Putamen (tissue), 1 donor: ENCODE results near the gene SPHK2.

Experiments
- DNase-seq: peaks from one replicate; pipeline ENCODE4 v3.0.0-alpha.2; 2016; ENCODE audit warnings: low spot score

Gene SPHK2

GRCh38 chr19:48603850-48604249 lies 15.5 kb upstream of the SPHK2 start:
- DNase-seq = no peak

DNA sequence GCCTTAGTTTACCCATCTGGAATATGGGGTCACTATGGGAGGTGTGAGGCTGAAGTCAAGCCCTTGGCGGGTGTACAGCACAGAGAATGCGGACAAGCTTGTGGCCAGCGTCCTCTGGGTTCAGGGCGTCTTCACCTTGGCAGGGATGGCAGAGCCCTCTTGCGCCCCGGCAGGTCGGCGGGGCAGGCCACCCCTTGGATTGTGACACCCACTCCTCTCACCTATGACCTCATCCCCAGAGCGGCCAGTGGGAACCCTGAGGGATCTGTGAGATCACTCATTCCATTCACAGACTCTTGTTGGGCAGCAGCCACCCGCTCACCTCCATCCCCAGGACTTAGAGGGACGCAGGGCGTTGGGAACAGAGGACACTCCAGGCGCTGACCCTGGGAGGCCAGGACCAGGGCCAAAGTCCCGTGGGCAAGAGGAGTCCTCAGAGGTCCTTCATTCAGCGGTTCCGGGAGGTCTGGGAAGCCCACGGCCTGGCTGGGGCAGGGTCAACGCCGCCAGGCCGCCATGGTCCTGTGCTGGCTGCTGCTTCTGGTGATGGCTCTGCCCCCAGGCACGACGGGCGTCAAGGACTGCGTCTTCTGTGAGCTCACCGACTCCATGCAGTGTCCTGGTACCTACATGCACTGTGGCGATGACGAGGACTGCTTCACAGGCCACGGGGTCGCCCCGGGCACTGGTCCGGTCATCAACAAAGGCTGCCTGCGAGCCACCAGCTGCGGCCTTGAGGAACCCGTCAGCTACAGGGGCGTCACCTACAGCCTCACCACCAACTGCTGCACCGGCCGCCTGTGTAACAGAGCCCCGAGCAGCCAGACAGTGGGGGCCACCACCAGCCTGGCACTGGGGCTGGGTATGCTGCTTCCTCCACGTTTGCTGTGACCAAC lies 12.6 kb upstream of the SPHK2 start, which contains the start of gene SPACA4:
Gene SPACA4, plus strand, starts transcription at position 280 of the 896 bp plus-strand sequence. Its CDS starts 237 bp downstream, at position 517.
- DNase-seq = no peak

GRCh38 chr19:48607359-48607755 lies 11.9 kb upstream of the SPHK2 start:
- DNase-seq = no peak

DNA sequence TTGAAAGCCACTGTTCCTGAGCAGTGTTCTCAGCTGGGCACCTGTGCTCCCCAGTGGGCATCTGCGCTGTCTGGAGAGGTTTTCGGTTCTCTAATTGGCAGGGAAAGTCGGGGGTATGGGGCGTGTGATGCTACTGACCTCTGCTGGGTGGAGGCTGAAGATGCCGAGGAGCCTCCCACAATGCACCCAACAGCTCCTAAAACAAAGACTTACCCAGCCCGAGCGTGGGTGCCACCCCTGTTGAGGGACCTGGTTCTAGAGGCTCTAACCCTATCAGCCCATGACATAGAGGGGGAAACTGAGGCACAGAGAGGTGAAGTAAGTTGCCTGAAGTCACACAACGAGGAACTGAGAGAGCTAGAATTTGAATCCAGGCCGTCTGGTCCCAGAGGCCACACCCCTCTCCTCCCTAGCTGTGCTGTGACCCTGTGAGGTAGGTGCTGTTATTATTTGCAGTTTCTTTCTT lies 10.5 kb upstream of the SPHK2 start:
- DNase-seq = no peak

DNA sequence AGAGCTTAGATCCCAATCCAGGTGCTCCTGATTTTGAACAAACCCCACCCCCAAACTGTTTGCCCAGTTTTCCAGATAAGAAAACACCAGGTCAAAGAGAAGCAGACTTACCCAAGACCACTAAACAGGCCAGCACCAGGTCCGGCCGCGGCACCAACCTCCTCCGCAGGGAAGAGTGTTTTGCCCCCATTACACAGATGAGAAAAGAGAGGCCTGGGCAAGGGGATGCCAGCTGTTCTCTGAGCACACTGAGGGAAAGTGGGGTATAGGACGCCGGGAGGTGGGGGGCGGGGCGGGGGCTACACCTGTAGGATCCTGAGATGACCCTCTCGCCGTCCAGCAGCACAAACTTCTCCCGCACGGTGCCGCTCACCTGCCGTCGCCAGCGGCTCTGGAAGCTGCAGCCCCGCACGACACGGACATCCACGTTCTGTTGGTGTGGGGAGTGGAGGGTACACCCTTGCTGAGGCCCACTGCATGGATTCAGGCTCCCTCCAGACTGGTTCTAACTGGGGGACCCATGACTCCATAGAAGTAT lies 9.7 kb upstream of the SPHK2 start:
- no peak for DNase-seq

DNA sequence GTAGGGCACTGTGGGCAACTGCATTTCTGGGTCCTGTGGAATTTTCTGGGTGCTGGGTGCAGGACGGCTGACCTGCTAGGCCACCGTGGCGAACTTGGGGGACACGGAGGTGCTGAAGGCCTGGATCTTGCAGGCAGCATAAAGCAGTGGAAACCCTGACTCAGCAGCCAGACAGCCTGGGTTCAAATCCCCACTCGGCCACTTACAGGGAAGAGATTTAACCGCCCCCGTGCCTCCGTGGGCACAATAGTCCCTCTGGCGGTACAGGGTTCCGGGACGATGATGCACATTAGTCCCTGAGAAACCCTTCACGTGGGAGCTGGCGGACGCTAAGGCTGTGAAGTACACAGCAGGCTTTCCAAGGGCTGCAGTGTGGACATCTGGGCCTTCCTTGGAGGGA lies 7.4 kb upstream of the SPHK2 start:
- no peak for DNase-seq

GRCh38 chr19:48613024-48613851 lies 6.1 kb upstream of the SPHK2 start:
- DNase-seq = no peak

DNA sequence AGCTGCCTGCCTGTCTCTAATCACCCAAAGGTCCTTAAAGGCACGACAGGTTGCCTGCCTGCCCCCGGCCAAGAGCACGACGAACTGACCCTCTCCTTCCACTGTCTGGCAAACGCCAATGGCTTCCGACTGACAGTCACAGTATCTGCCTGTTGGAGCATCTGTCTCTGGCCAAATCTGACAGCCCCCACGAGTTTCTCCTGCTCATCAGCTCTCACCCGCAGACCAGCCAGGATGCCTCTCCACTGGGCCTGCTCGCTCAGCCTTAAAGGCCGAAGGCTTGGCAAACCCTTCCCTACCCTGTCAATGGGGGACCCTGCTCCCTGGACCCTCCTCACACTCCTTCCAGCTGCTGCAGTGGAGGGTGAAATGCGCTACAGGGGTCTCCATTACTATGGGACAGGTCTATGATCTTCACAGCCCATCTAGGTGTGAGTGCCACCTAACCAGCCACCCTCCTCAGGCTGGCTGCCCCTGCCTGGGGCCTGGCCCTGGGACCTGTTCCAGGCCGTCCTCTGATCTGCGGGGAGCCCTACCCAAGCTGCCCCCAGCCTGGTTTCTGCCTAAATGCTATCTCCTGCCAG lies 5.4 kb upstream of the SPHK2 start:
- no peak for DNase-seq

GRCh38 chr19:48614436-48615230 lies 4.7 kb upstream of the SPHK2 start, which contains the start of gene FAM83E:
Gene FAM83E, minus strand, starts transcription at chr19:48615076. Its CDS starts 1,704 bp downstream, at chr19:48613372.
- no peak for DNase-seq

DNA sequence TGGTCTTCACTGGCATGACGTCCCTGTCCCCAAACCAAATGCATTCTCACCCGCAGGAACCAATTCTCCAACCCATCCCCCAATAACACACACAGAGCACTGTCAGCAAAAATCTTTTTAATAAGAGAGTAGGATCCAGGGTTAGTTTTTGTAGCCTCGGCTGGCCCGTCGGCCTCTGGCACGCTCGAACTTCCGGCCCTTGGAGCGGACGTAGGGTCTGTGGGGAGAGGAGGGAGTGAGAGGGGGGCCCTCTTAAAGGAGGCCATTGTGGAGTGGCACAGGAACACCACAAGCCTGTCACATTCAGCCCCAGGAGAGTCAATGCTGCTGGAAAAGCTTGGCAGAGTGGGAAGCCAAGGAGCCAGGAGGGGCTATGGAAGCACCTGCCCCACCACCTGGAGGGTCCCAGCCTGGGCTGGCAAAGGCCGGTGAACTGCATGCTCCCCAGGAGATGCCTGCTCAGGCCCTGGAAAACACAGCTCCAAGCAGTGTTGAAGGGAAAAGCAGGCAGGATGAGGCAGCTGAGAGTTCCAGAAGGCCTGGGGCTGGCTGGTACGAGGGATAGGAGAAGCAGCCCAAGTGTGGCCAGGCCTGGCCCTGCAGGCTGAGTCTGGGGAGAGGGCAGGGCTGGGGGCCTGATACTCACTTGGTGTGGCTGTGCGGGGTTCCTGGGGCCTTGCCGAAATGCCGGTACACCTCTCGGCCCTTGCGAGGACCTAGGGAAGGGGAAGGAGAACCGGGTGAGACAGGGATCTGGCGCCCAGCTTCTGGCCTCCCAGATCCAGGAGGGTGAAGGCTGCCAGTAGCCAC lies 3.9 kb upstream of the SPHK2 start:
- DNase-seq = no peak

DNA sequence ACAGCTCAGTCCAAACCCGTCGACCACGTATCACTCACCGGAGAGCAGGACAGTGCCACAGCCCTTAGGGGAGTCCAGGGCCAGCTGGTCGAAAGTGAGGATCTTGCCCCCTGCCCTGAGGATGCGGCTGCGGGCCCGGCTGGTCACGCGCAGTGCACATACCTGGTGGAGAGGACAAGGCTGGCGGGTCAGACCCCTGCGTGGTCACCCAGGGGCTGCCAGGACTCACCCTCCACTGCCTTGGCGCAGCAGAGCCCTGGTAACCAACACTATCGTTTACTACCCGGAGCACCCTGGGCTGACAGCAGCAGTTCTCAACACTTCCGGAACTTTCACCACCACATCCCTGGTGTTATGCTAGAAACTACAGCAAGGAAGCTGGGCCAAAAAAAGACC lies 3.3 kb upstream of the SPHK2 start:
- no peak for DNase-seq

GRCh38 chr19:48616491-48617056 lies 2.7 kb upstream of the SPHK2 start:
- DNase-seq = no peak

DNA sequence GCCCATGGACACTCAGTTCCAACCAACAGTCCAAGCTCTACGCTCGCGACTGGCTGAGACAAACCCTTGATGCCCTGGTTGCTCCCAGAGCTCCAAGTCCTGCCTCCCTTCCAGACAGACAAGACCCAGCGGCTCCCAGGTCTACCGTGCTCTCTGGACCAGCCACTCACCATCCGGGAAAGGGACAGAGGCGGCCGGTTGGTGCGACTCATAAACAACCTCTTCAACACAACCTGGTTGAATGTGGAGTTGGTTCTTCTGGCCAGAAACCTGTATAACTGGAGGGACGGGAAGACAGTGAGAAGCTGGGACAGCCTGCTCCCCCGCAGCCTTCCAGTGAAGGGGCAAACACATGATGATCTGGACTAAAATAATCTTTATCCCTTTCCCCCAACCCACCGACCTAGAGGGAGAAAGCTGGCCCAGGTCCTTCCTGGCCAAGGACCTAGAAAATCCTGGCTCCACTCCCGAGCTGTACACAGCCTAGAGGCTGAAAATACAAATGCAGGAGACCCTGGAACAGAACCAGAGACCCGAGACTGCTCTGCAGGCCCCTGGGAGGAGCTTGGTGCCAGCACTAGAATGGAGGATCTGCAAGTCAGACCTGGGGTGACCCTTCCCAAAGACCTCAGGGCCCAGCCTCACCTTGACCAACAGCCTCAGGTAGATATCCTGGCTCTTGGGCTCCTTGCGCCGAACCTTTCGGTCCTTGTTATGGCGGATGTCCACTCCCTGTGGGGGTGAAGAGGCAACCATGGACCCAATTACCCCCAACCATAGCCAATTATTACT lies 2.0 kb upstream of the SPHK2 start:
- DNase-seq = no peak

DNA sequence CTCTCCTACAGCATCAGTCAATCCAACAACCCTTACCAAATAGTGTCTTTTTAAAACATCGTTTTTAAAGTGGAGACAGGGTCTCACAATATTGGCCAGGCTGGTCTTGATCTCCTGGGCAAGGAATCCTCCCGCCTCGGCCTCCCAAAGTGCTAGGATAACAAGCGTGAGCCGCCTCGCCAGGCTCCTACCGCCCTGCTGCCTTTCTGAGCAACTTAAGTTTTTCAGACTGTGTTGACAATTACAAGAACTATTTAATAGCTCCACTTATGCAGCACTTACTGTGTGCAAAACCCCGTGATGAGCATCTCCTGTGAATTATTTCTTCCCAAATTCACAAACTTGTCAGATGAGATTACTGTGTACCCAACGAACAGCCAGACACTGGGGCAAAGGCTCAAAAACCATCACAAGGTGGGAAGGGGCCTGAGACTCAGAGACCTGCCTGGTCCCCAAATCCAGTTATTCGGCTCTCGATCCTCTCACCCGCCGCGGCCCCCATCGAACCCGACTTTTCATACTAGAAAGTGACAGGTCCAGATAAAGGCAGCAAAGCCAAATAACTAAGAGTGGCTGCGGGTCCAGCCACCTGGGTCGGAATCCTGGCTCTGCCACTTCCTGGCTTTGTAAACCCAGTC lies 909 bp upstream of the SPHK2 start:
- DNase-seq = no peak

- no peak for DNase-seq
Measured at GRCh38 chr19:48619692-48620585, 633 bp downstream of the SPHK2 start.

DNA sequence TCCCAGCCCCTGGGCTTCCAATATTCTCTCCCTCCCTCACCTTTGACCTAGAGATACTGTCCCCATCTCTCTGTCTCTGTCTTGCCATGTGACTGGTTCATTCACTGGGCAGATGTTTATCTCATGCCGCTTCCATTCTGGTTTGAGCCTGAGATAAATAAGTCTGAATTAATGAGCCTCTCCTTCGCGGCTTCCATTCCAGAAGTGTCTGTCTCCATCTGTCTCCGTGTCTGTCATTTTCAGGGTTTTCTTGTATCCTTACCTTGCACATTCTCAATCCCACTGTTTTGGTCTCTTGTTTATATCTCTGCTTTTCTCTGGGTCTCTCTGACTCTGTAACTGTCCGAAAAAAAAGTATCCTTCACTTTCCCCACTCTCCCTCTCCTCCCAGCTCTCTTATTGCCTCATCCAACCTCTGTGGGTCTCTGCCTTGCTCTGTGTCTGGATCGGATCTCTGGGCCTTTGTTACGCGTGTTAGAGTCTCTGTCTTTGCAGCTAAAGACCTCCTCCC lies 4.3 kb downstream of the SPHK2 start:
- DNase-seq = no peak

DNA sequence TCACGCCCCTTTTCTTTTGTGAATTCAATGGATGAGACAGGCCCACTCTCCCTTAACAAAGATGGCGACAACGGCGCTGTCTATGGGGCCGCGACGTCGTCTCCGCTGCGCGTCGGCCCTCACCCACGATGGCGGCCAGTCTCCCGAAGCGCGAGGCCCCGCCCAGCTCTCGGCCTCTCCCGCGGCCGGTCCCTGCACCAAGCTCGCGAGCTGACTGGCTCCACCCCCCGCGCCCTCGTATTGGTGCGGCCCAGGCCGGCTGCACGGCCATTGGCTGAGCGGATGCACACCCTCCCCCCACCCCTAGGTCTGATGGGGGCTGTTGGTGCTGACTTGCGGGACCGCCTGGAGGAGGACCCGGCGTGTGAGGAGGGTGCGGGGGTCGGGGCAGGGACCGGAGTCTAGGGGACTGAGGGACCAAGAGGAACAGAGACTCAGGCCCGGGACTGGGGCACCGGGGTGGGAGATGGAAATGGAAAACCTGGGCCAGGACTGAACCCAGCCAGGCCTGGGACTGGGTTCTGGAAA lies 4.8 kb downstream of the SPHK2 start:
- peak; percentile 99 for DNase-seq
